SK-N-SH (cell line): ENCODE data around the gene CEL. TPM values are rescaled to one million over a fixed set of nuclear protein-coding genes. Genes with fewer than 3 reads are reported as not detected.

Source experiments
- CTCF ChIA-PET: fragments of 300-600, 350-600 bp; formaldehyde crosslinking; extraction: SDS; loops from one replicate; lab custom pipeline; 2021; lab: Yijun Ruan, JAX
- POLR2A ChIA-PET: fragments of 350-600 bp; sonication (Branson Sonifier 250); formaldehyde crosslinking; extraction: SDS; loops from one replicate; lab custom pipeline; 2020; ENCODE audit warnings: antibody characterized with exemption, inconsistent platforms; lab: Yijun Ruan, JAX
- DNase-seq: peaks from one replicate; pipeline ENCODE4 v3.0.0; 2012
- H2AFZ ChIP-seq: fragments of 200-600 bp; sonication (generic); 2 replicates; pipeline ENCODE4 v1.8.1; 2016; ENCODE audit warnings: antibody characterized with exemption, mild to moderate bottlenecking, low read depth
- H3F3A ChIP-seq: fragments of 200-600 bp; sonication (generic); replicated peaks from 2 replicates; pipeline ENCODE3; 2016; ENCODE audit warnings: antibody characterized with exemption, mild to moderate bottlenecking; ENCODE audit not compliant: insufficient read depth
- H3K27ac ChIP-seq, 2 experiments: fragments of 200-500 bp in 1 of 2; fragments of 200-600 bp in 1 of 2; sonication (Bioruptor generic) in 1 of 2; sonication (generic), shearing (Covaris generic) in 1 of 2; 2 replicates each; pipeline versions ENCODE4 v1.5.1 to v1.6.1; 2014 to 2016; ENCODE audit warnings: low read depth in 2 of 2, inconsistent platforms in 1 of 2, low read length in 1 of 2, mild to moderate bottlenecking in 1 of 2, mixed read lengths in 1 of 2
- H3K27me3 ChIP-seq: fragments of 200-600 bp; sonication (generic), shearing (Covaris generic); 2 replicates; pipeline ENCODE4 v1.6.1; 2016; ENCODE audit warnings: mixed run types; ENCODE audit not compliant: insufficient read depth
- H3K36me3 ChIP-seq, 2 experiments: fragments of 200-500 bp in 1 of 2; fragments of 200-600 bp in 1 of 2; sonication (Bioruptor generic) in 1 of 2; sonication (generic) in 1 of 2; replicated peaks in 1 of 2; 2 replicates each; pipeline versions ENCODE3 to v1.5.1; 2014 to 2016; ENCODE audit warnings: low read length in 1 of 2, mild to moderate bottlenecking in 1 of 2; ENCODE audit not compliant: insufficient read depth in 2 of 2, control insufficient read depth in 1 of 2
- H3K4me1 ChIP-seq, 2 experiments: fragments of 200-500 bp in 1 of 2; fragments of 200-600 bp in 1 of 2; sonication (Bioruptor generic) in 1 of 2; sonication (generic), shearing (Covaris generic) in 1 of 2; 2 replicates each; pipeline versions ENCODE4 v1.5.1 to v1.6.1; 2014 to 2016; ENCODE audit warnings: low read depth in 1 of 2, low read length in 1 of 2, mixed run types in 1 of 2; ENCODE audit not compliant: insufficient read depth in 2 of 2, control insufficient read depth in 1 of 2
- H3K4me2 ChIP-seq: fragments of 200-600 bp; sonication (generic), shearing (Covaris generic); 2 replicates; pipeline ENCODE4 v1.6.1; 2017; ENCODE audit warnings: mixed run types
- H3K4me3 ChIP-seq, 2 experiments: fragments of 200-500 bp in 1 of 2; fragments of 200-600 bp in 1 of 2; sonication (Bioruptor generic) in 1 of 2; sonication (generic), shearing (Covaris generic) in 1 of 2; 2 replicates each; pipeline versions ENCODE4 v1.5.1 to v1.8.1; 2014 to 2016; ENCODE audit warnings: low read depth in 2 of 2, inconsistent platforms in 1 of 2, low read length in 1 of 2, mild to moderate bottlenecking in 1 of 2, mixed read lengths in 1 of 2, moderate library complexity in 1 of 2
- H3K79me2 ChIP-seq: fragments of 200-600 bp; sonication (generic); 2 replicates; pipeline ENCODE4 v1.8.1; 2017; ENCODE audit warnings: mild to moderate bottlenecking; ENCODE audit not compliant: insufficient read depth
- H3K9ac ChIP-seq: fragments of 200-600 bp; sonication (generic); 2 replicates; pipeline ENCODE4 v1.6.1; 2017; ENCODE audit warnings: mixed run types
- H3K9me2 ChIP-seq: fragments of 200-600 bp; sonication (generic); 2 replicates; pipeline ENCODE4 v1.6.1; 2017; ENCODE audit warnings: mixed run types
- H3K9me3 ChIP-seq: fragments of 200-600 bp; sonication (generic); 2 replicates; pipeline ENCODE4 v1.6.1; 2017; ENCODE audit warnings: mixed run types, mild to moderate bottlenecking, moderate library complexity
- H4K20me1 ChIP-seq: fragments of 200-600 bp; sonication (generic); 2 replicates; pipeline ENCODE4 v1.6.1; 2017; ENCODE audit warnings: mild to moderate bottlenecking, mixed run types; ENCODE audit not compliant: insufficient read depth
- CHD2 ChIP-seq: fragments of 150-350 bp; IDR thresholded peaks from 2 replicates; pipeline ENCODE4 v1.6.1; 2018; ENCODE audit warnings: low read length; ENCODE audit not compliant: partially characterized antibody
- ELF1 ChIP-seq: IDR thresholded peaks from 2 replicates; pipeline ENCODE4 v1.4.0; 2012
- EP300 ChIP-seq, 2 experiments: IDR thresholded peaks; 2 replicates each; pipeline versions ENCODE4 v1.4.0 to v1.6.1; 2012; ENCODE audit warnings: borderline replicate concordance in 1 of 2, low read depth in 1 of 2, low read length in 1 of 2
- EZH2phosphoT487 ChIP-seq: fragments of 200-600 bp; sonication (generic); IDR thresholded peaks from 2 replicates; pipeline ENCODE4 v1.6.1; 2017; ENCODE audit warnings: low read depth, mixed run types, mild to moderate bottlenecking, antibody characterized with exemption, moderate library complexity, borderline replicate concordance
- FOSL2 ChIP-seq: IDR thresholded peaks from 2 replicates; pipeline ENCODE4 v1.4.0; 2012; ENCODE audit warnings: low read depth, mild to moderate bottlenecking, moderate library complexity, borderline replicate concordance
- IRF3 ChIP-seq: fragments of 150-350 bp; IDR thresholded peaks from 2 replicates; pipeline ENCODE4 v1.6.1; 2016; ENCODE audit warnings: mild to moderate bottlenecking, low read depth, low read length
- MEF2A ChIP-seq: IDR thresholded peaks from 2 replicates; pipeline ENCODE4 v1.4.0; 2012; ENCODE audit warnings: low read depth, borderline replicate concordance
- NFIC ChIP-seq: IDR thresholded peaks from 2 replicates; pipeline ENCODE4 v1.4.0; 2012; ENCODE audit warnings: borderline replicate concordance
- PBX3 ChIP-seq: IDR thresholded peaks from 2 replicates; pipeline ENCODE4; 2012
- RAD21 ChIP-seq: IDR thresholded peaks from 2 replicates; pipeline ENCODE4 v1.6.1; 2012; ENCODE audit warnings: mild to moderate bottlenecking, low read length
- RCOR1 ChIP-seq: fragments of 150-350 bp; IDR thresholded peaks from 2 replicates; pipeline ENCODE4 v1.6.1; 2017; ENCODE audit warnings: antibody characterized with exemption, low read length
- REST ChIP-seq: IDR thresholded peaks from 2 replicates; pipeline ENCODE4 v1.6.1; 2012; ENCODE audit warnings: mild to moderate bottlenecking, low read depth, low read length, moderate library complexity
- TCF12 ChIP-seq: IDR thresholded peaks from 2 replicates; pipeline ENCODE4 v1.4.0; 2012
- TEAD4 ChIP-seq: IDR thresholded peaks from 2 replicates; pipeline ENCODE4 v1.4.0; 2012; ENCODE audit warnings: mild to moderate bottlenecking, borderline replicate concordance; ENCODE audit not compliant: insufficient read depth
- YY1 ChIP-seq: IDR thresholded peaks from 2 replicates; pipeline ENCODE4 v1.4.0; 2012; ENCODE audit warnings: low read depth, mild to moderate bottlenecking
- WGBS: methylation state at CpG from one replicate; pipeline ENCODE4 v1.1.6; 2017; ENCODE audit warnings: low lambda C conversion rate; 5-methylcytosine and 5-hydroxymethylcytosine counted together
- polyA plus RNA-seq, 3 experiments: library from polyadenylated mRNA; depleted of rRNA; stranded (reverse); fragments of >200 nt; gene quantifications; 2 replicates each; pipeline ENCODE4 v1.2.3, GENCODE V29; 2012

The CEL gene
- polyA plus RNA-seq, 1 of the 3 experiments (the other 2 are of a cell fraction), result 0.87 TPM

GRCh38 chr9:133031496-133031911 is 30.3 kb upstream of the CEL start:
- ChIA-PET CTCF (interaction anchor here (0.7 to 13.6 kb wide), 7 partner anchors 9 to 116 kb away, joined by 3 to 216 read pairs (median 9); partner anchors contain the start of gene GFI1B), POLR2A (interaction anchor here (0.6 to 1.9 kb wide), 6 partner anchors 9 to 118 kb away, joined by 4 to 10 read pairs (median 6); no protein-coding TSS in a partner anchor)
- Histone ChIP-seq H3K9me3 (no peaks in the 10 kb centered on the region), H3K36me3 (peaks cover 9% of the 10 kb centered on the region in 2 experiments), H3K27ac (no peak overlapping the region), H3K4me3 (peak overlapping the region; percentile 89 to 97), H3K79me2 (peaks cover 77% of the 10 kb centered on the region), H3K9me2 (no peaks in the 10 kb centered on the region), H4K20me1 (peaks cover 15% of the 10 kb centered on the region; the same call in 1 of the 2 replicates), H3K4me2 (peak overlapping the region; percentile 86), H2AFZ (peak overlapping the region; percentile 86; the same call in 1 of the 2 replicates), H3F3A (peaks cover 6% of the 10 kb centered on the region), H3K9ac (peak overlapping the region; percentile 90), H3K4me1 (peaks cover 10 to 13% of the 10 kb centered on the region in 2 experiments; a peak in 2 of 4 replicates), H3K27me3 (no peaks in the 10 kb centered on the region)
- TF ChIP-seq YY1, result no peak
- TF ChIP-seq RAD21, result no peak
- TF ChIP-seq PBX3, result no peak
- TF ChIP-seq ELF1, result no peak
- no peak for TF ChIP-seq REST
- TF ChIP-seq FOSL2, result no peak
- no peak for TF ChIP-seq TCF12
- no peak for TF ChIP-seq RCOR1
- TF ChIP-seq MEF2A, result no peak
- TF ChIP-seq IRF3, result no peak
- TF ChIP-seq CHD2, result no peak
- TF ChIP-seq TEAD4, result no peak
- TF ChIP-seq NFIC, result no peak
- no peak for TF ChIP-seq EP300 (IDR thresholded peaks at IDR 0.05; ENCODE audit: borderline replicate concordance in 1 of 2, low read depth in 1 of 2, low read length in 1 of 2)
- no peak for TF ChIP-seq EZH2phosphoT487
- 19% methylated on average over 10 of the region's 10 CpGs for WGBS
- no peak for DNase-seq
